ENCODE measurements around the gene FAM131B.

DNA sequence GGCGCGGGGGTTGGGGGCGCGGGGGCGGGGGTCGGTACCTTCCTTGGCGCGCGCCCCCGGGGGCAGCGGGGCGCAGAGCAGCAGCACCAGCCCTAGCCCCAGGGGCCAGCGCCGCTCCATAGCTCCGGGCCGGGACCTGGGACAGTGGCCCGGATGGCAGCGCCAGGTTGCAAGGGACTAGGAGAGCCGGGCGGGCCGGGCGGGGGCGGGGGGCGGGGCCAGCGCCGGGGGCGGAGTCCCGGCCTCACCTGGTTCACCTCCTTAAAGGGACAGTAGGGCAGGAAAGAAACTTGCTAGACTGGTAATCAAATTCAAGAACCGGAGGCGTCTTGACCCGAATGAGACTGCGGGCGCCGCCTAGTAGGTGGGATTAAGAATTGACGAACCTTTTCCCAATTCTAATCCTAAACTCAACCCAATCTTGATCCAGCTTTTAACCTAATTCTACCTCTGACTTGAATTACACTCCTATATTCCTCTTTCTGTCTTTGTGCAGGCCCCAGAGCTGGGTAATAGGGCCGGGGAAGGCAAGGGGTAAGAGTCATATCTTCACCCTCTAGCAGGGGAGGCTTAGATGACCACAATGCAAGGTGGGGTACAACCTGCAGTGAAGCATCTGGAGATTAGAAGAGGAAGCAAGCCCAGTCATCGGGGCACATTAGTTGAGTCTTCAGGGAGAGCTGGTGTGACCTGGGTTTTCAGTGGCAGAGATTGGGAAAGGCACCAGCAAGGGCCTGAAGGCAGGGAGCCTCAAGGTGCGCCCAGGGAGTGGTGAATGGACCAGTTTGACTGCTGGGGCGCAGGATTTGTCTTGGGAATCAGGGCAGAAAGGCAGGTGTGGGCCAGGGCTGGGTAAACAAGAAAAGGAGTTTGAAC, 46.4 kb upstream of the FAM131B start, which contains the start of gene EPHA1:
- TF ChIP-seq RARB (CRISPR knock-in tag; IDR thresholded peaks at IDR 0.05), result no peak
- TF ChIP-seq, protein P1, sequence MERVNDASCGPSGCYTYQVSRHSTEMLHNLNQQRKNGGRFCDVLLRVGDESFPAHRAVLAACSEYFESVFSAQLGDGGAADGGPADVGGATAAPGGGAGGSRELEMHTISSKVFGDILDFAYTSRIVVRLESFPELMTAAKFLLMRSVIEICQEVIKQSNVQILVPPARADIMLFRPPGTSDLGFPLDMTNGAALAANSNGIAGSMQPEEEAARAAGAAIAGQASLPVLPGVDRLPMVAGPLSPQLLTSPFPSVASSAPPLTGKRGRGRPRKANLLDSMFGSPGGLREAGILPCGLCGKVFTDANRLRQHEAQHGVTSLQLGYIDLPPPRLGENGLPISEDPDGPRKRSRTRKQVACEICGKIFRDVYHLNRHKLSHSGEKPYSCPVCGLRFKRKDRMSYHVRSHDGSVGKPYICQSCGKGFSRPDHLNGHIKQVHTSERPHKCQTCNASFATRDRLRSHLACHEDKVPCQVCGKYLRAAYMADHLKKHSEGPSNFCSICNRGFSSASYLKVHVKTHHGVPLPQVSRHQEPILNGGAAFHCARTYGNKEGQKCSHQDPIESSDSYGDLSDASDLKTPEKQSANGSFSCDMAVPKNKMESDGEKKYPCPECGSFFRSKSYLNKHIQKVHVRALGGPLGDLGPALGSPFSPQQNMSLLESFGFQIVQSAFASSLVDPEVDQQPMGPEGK (CRISPR knock-in tag; IDR thresholded peaks at IDR 0.05; ENCODE audit: borderline replicate concordance), result no peak
- TF ChIP-seq ZFP30 (CRISPR knock-in tag; IDR thresholded peaks at IDR 0.05), result no peak
- TF ChIP-seq CSDC2 (CRISPR knock-in tag; IDR thresholded peaks at IDR 0.05), result no peak
- TF ChIP-seq ZNF565 (CRISPR knock-in tag; conservative IDR thresholded peaks at IDR 0.05; ENCODE audit: low read depth), result no peak
- no peak for TF ChIP-seq ZFP3 (CRISPR knock-in tag; IDR thresholded peaks at IDR 0.05)
- TF ChIP-seq ZNF70 (CRISPR knock-in tag; IDR thresholded peaks at IDR 0.05), result no peak
- TF ChIP-seq TOX (CRISPR knock-in tag; IDR thresholded peaks at IDR 0.05; ENCODE audit: borderline replicate concordance), result no peak
- no peak for TF ChIP-seq ISL1 (CRISPR knock-in tag; IDR thresholded peaks at IDR 0.05)

All from SK-N-SH treated with all-trans-retinoic acid at 6 μM for 48 hours (cell line).